HG03066 (cell line): Measurements from ENCODE around the gene KATNAL1.

ENCODE experiments used
- ATAC-seq: cut with Tn5 transposase; IDR thresholded peaks from one replicate; pipeline ENCODE4 v1.9.1; 2021; ENCODE audit warnings: low read depth; ENCODE audit not compliant: unreplicated experiment

KATNAL1 gene

GRCh38 chr13:30172593-30173302 is 134.6 kb downstream of the KATNAL1 start:
- ATAC-seq, result no peak

GRCh38 chr13:30170569-30170968 is 136.8 kb downstream of the KATNAL1 start:
- no peak for ATAC-seq

- no peak for ATAC-seq
Measured at GRCh38 chr13:30169442-30169841, 137.9 kb downstream of the KATNAL1 start.

- no peak for ATAC-seq
Measured at GRCh38 chr13:30165796-30166195, 141.6 kb downstream of the KATNAL1 start.

- ATAC-seq, result no peak
Measured at GRCh38 chr13:30165071-30165470, 142.3 kb downstream of the KATNAL1 start.

- ATAC-seq, result no peak
Measured at GRCh38 chr13:30164146-30164545, 143.2 kb downstream of the KATNAL1 start.

GRCh38 chr13:30163441-30163840 is 143.9 kb downstream of the KATNAL1 start:
- ATAC-seq, result no peak

- ATAC-seq, result no peak
Measured at GRCh38 chr13:30159446-30159839, 147.9 kb downstream of the KATNAL1 start.

GRCh38 chr13:30158774-30159445 is 148.4 kb downstream of the KATNAL1 start:
- ATAC-seq, result no peak

GRCh38 chr13:30157616-30157993 is 149.7 kb downstream of the KATNAL1 start:
- no peak for ATAC-seq

GRCh38 chr13:30156826-30157615 is 150.3 kb downstream of the KATNAL1 start:
- ATAC-seq, result no peak

- ATAC-seq, result no peak
Measured at GRCh38 chr13:30156270-30156669, 151.1 kb downstream of the KATNAL1 start.

- ATAC-seq, result no peak
Measured at GRCh38 chr13:30154931-30155330, 152.4 kb downstream of the KATNAL1 start.

- no peak for ATAC-seq
Measured at GRCh38 chr13:30154531-30154930, 152.8 kb downstream of the KATNAL1 start.

GRCh38 chr13:30153545-30154426 is 153.6 kb downstream of the KATNAL1 start:
- no peak for ATAC-seq
